ENCODE results near the gene SPINK6.

GRCh38 chr5:148259288-148259687, 56.4 kb downstream of the SPINK6 start:
- TF ChIP-seq CTCF (IDR thresholded peaks at IDR 0.05) (no peak), ZFX (IDR thresholded peaks at IDR 0.05; ENCODE audit: borderline replicate concordance) (no peak)
